Measurements from ENCODE around the gene LCN9. TPM values are rescaled to one million over a fixed set of nuclear protein-coding genes. Genes with fewer than 3 reads are reported as not detected.

The LCN9 gene
- total and polyA plus RNA-seq, 9 of the 15 experiments (the other 6 are each of a cell fraction or from before 2014, with no cell fraction given), result not detected

- in situ Hi-C loops (cut with MboI), result no loop called here
- BruUV-seq (replicated peaks), result no TSS peak
Observed at GRCh38 chr9:135712613-135713295, 49.6 kb downstream of the LCN9 start.

More at GRCh38 chr9:135712613-135713295, 49.6 kb downstream of the LCN9 start:
- ATAC-seq, result no peak
- Histone ChIP-seq H3K27me3 (ENCODE audit: control insufficient read depth in 2 of 2, insufficient read depth in 2 of 2, low read length in 2 of 2) (peaks cover 17 to 63% of the 10 kb centered on the region in 2 experiments; a peak in 4 of 5 replicates), H3K4me3 (no peak overlapping the region), H2AFZ (ENCODE audit: low read depth, low read length) (no peak overlapping the region), H4K20me1 (replicated peaks; ENCODE audit: control insufficient read depth, insufficient read depth, low read length) (peaks cover 11% of the 10 kb centered on the region), H3K4me2 (ENCODE audit: insufficient read depth, low read length) (no peak overlapping the region), H3K9ac (ENCODE audit: insufficient read depth in 1 of 2, low read depth in 2 of 2, low read length in 2 of 2) (no peak overlapping the region), H3K27ac (ENCODE audit: extremely low read depth, low read depth, low read length) (no peak overlapping the region), H3K4me1 (replicated peaks in 1 of 2; ENCODE audit: control insufficient read depth in 2 of 2, insufficient read depth in 2 of 2, low read length in 2 of 2) (peaks cover 0 to 7% of the 10 kb centered on the region in 2 experiments; a peak in 2 of 5 replicates), H3K79me2 (ENCODE audit: control insufficient read depth, insufficient read depth, low read length) (no peaks in the 10 kb centered on the region), H3K9me3 (replicated peaks; ENCODE audit: control insufficient read depth, insufficient read depth, low read depth, low read length) (no peaks in the 10 kb centered on the region), H3K36me3 (ENCODE audit: control insufficient read depth, insufficient read depth, low read length) (no peaks in the 10 kb centered on the region), H3K9me1 (ENCODE audit: control insufficient read depth, insufficient read depth, low read length) (no peaks in the 10 kb centered on the region)
- TF ChIP-seq KDM2B (CRISPR knock-in tag; IDR thresholded peaks at IDR 0.05), result no peak
- TF ChIP-seq NCOA2 (IDR thresholded peaks at IDR 0.05; ENCODE audit: partially characterized antibody in 2 of 2), result no peak
- TF ChIP-seq RBM22 (IDR thresholded peaks at IDR 0.05; ENCODE audit: low read depth, low read length, poor library complexity, severe bottlenecking), result no peak
- TF ChIP-seq EZH2 (IDR thresholded peaks at IDR 0.05; ENCODE audit: borderline replicate concordance, low read depth, low read length), result no peak
- TF ChIP-seq ZNF224 (CRISPR knock-in tag; IDR thresholded peaks at IDR 0.05), result no peak
- TF ChIP-seq ZKSCAN3 (CRISPR knock-in tag; IDR thresholded peaks at IDR 0.05), result no peak
- no peak for TF ChIP-seq ZBTB34 (CRISPR knock-in tag; IDR thresholded peaks at IDR 0.05)
- no peak for TF ChIP-seq BRF1 (IDR thresholded peaks at IDR 0.05; ENCODE audit: borderline replicate concordance, extremely low read depth, insufficient read length)
- FAIRE-seq, result no peak
- CTCF ChIA-PET (ENCODE audit: low intra/inter-chr PET ratio), result interaction anchor here (0.5 kb wide), 1 partner anchor 85 kb away, joined by 6 read pairs; no protein-coding TSS in a partner anchor
- DNase-seq (ENCODE audit: extremely low read depth in 1 of 4, low spot score in 3 of 4), result no peak
- POLR2A ChIA-PET, result interaction anchor here (0.5 kb wide), 1 partner anchor 147 kb away, joined by 3 read pairs; no protein-coding TSS in a partner anchor
- 2% methylated on average over 13 of the region's 16 CpGs for WGBS (ENCODE audit: insufficient coverage, low coverage, missing lambda C conversion rate)
- intact Hi-C loops (cut with micrococcal nuclease), result no loop called here

Data from K562 (cell line).